ENCODE data around the gene PGBD1.

GRCh38 chr6:28295326-28295725 is 14.0 kb downstream of the PGBD1 start:
- no peak for TF ChIP-seq POLR2AphosphoS5 (IDR thresholded peaks at IDR 0.05; ENCODE audit: low read depth, low read length)
- TF ChIP-seq SIN3A (IDR thresholded peaks at IDR 0.05; ENCODE audit: borderline replicate concordance, insufficient read depth, low read length), result no peak

Measured in PFSK-1 (cell line).